ENCODE results near the gene HS3ST6.

GRCh38 chr16:1923299-1924034, 5.3 kb upstream of the HS3ST6 start:
- TF ChIP-seq CTCF (IDR thresholded peaks at IDR 0.05) = peak; percentile 66
- peak; percentile 42 for TF ChIP-seq EZH2 (IDR thresholded peaks at IDR 0.05)
